H1 (cell line): ENCODE measurements around the gene DCDC1. TPM values are rescaled to one million over a fixed set of nuclear protein-coding genes. Genes with fewer than 3 reads are reported as not detected.

Experiments
- CTCF ChIA-PET: fragments of 300-600 bp; sonication (Branson Sonifier 250); formaldehyde crosslinking; loops from one replicate; lab custom pipeline; 2021; ENCODE audit not compliant: partially characterized antibody; lab: Charles Lee
- POLR2A ChIA-PET: fragments of 300-600 bp; sonication (Branson Sonifier 250); formaldehyde crosslinking; loops from one replicate; lab custom pipeline; 2021; ENCODE audit warnings: inconsistent platforms; ENCODE audit not compliant: partially characterized antibody; lab: Charles Lee
- DNase-seq, 2 experiments: peaks; one replicate each; pipeline versions ENCODE4 v3.0.0 to v3.0.0-alpha.2; 2010 to 2022; ENCODE audit warnings: low spot score in 2 of 2, low read depth in 1 of 2, mixed read lengths in 1 of 2
- FAIRE-seq: peaks from 2 replicates; lab custom pipeline; 2011; peaks lifted over from hg19 to GRCh38; lab: Jason Lieb, UNC
- H2AFZ ChIP-seq: 2 replicates; pipeline ENCODE4 v1.8.1; 2012; ENCODE audit warnings: low read length, inconsistent platforms
- H2AK5ac ChIP-seq: 2 replicates; pipeline ENCODE4 v1.6.1; 2013; ENCODE audit warnings: low read depth, low read length
- H2BK120ac ChIP-seq: replicated peaks from 2 replicates; pipeline ENCODE3; 2013; ENCODE audit warnings: low read depth, low read length, inconsistent platforms
- H2BK12ac ChIP-seq: 2 replicates; pipeline ENCODE4 v1.6.1; 2013; ENCODE audit warnings: low read depth, low read length
- H2BK15ac ChIP-seq: 2 replicates; pipeline ENCODE4 v1.6.1; 2013; ENCODE audit warnings: low read length
- H2BK20ac ChIP-seq: 2 replicates; pipeline ENCODE4 v1.6.1; 2013; ENCODE audit warnings: low read length
- H2BK5ac ChIP-seq: 2 replicates; pipeline ENCODE4 v1.6.1; 2013; ENCODE audit warnings: low read depth, low read length
- H3K14ac ChIP-seq: 2 replicates; pipeline ENCODE4 v1.6.1; 2013; ENCODE audit warnings: inconsistent platforms; ENCODE audit not compliant: insufficient read length
- H3K18ac ChIP-seq: 2 replicates; pipeline ENCODE4 v1.6.1; 2013; ENCODE audit warnings: low read length; ENCODE audit errors: extremely low read depth
- H3K23ac ChIP-seq: 2 replicates; pipeline ENCODE4 v1.6.1; 2013; ENCODE audit warnings: inconsistent platforms; ENCODE audit not compliant: insufficient read length
- H3K23me2 ChIP-seq: 2 replicates; pipeline ENCODE4 v1.6.1; 2013; ENCODE audit warnings: low read depth, low read length
- H3K27ac ChIP-seq: 2 replicates; pipeline ENCODE4 v1.6.1; 2011; ENCODE audit warnings: low read depth, low read length, inconsistent platforms
- H3K27me3 ChIP-seq, 4 experiments: replicated peaks in 1 of 4; 1 replicate in 1 of 4; 2 replicates in 3 of 4; pipeline versions ENCODE4 v1.6.1 to v1.8.1; 2011 to 2013; ENCODE audit warnings: low read length in 3 of 4, mild to moderate bottlenecking in 3 of 4, inconsistent platforms in 2 of 4, mixed read lengths in 2 of 4, moderate library complexity in 1 of 4; ENCODE audit not compliant: control insufficient read depth in 3 of 4, insufficient read depth in 3 of 4; ENCODE audit errors: extremely low read depth in 1 of 4
- H3K36me3 ChIP-seq, 4 experiments: 2 replicates each; pipeline versions ENCODE4 v1.6.1 to v1.8.1; 2011 to 2013; ENCODE audit warnings: mild to moderate bottlenecking in 4 of 4, low read length in 3 of 4, moderate library complexity in 2 of 4, control low read depth in 1 of 4, inconsistent platforms in 1 of 4; ENCODE audit not compliant: insufficient read depth in 4 of 4, control insufficient read depth in 2 of 4
- H3K4ac ChIP-seq: replicated peaks from 2 replicates; pipeline ENCODE3; 2013; ENCODE audit warnings: low read length, low read depth, mixed read lengths, inconsistent platforms; ENCODE audit not compliant: insufficient read length
- H3K4me1 ChIP-seq, 4 experiments: replicated peaks in 1 of 4; 1 replicate in 1 of 4; 2 replicates in 3 of 4; pipeline versions ENCODE4 v1.6.1 to v1.8.1; 2011 to 2013; ENCODE audit warnings: low read length in 3 of 4, inconsistent platforms in 2 of 4, mixed read lengths in 1 of 4; ENCODE audit not compliant: insufficient read depth in 4 of 4, control insufficient read depth in 3 of 4
- H3K4me2 ChIP-seq, 2 experiments: 2 replicates each; pipeline versions ENCODE4 v1.6.1 to v1.8.1; 2011 to 2013; ENCODE audit warnings: low read depth in 2 of 2, low read length in 2 of 2, control low read depth in 1 of 2, inconsistent platforms in 1 of 2, mild to moderate bottlenecking in 1 of 2; ENCODE audit not compliant: insufficient read depth in 1 of 2
- H3K4me3 ChIP-seq, 4 experiments: fragments of 200-600, 300-600 bp in 1 of 4; sonication (generic), shearing (Covaris generic), sonication (Bioruptor Twin) in 1 of 4; 2 replicates each; pipeline versions ENCODE4 v1.5.1 to v1.8.1; 2011 to 2016; ENCODE audit warnings: low read length in 4 of 4, low read depth in 3 of 4, control low read depth in 2 of 4, inconsistent platforms in 2 of 4, mild to moderate bottlenecking in 2 of 4, mixed read lengths in 1 of 4, moderate library complexity in 1 of 4; ENCODE audit not compliant: insufficient read depth in 2 of 4; ENCODE audit errors: extremely low read depth in 1 of 4
- H3K56ac ChIP-seq: replicated peaks from 2 replicates; pipeline ENCODE3; 2013; ENCODE audit warnings: low read depth, mild to moderate bottlenecking, mixed read lengths, low read length, inconsistent platforms; ENCODE audit not compliant: insufficient read length
- H3K79me1 ChIP-seq: 2 replicates; pipeline ENCODE4 v1.6.1; 2013; ENCODE audit warnings: low read depth, low read length, control low read depth
- H3K79me2 ChIP-seq, 2 experiments: 2 replicates each; pipeline versions ENCODE4 v1.6.1 to v1.8.1; 2012 to 2013; ENCODE audit warnings: low read length in 2 of 2, mild to moderate bottlenecking in 2 of 2, inconsistent platforms in 1 of 2; ENCODE audit not compliant: insufficient read depth in 2 of 2, control insufficient read depth in 1 of 2
- H3K9ac ChIP-seq, 4 experiments: replicated peaks in 1 of 4; 1 replicate in 1 of 4; 2 replicates in 3 of 4; pipeline versions ENCODE4 v1.6.1 to v1.8.1; 2011 to 2013; ENCODE audit warnings: low read depth in 3 of 4, low read length in 3 of 4, control low read depth in 2 of 4, mild to moderate bottlenecking in 2 of 4, moderate library complexity in 2 of 4, inconsistent platforms in 1 of 4; ENCODE audit errors: extremely low read depth in 1 of 4
- H3K9me3 ChIP-seq, 2 experiments: 2 replicates each; pipeline versions ENCODE4 v1.6.1 to v1.8.1; 2012 to 2013; ENCODE audit warnings: mild to moderate bottlenecking in 2 of 2, moderate library complexity in 2 of 2, control low read depth in 1 of 2, inconsistent platforms in 1 of 2, low read depth in 1 of 2, low read length in 1 of 2, mixed read lengths in 1 of 2; ENCODE audit not compliant: insufficient read depth in 2 of 2
- H4K20me1 ChIP-seq, 2 experiments: replicated peaks in 1 of 2; 2 replicates each; pipeline versions ENCODE3 to v1.8.1; 2011 to 2013; ENCODE audit warnings: inconsistent platforms in 2 of 2, low read length in 2 of 2, mild to moderate bottlenecking in 1 of 2; ENCODE audit not compliant: insufficient read depth in 2 of 2, control insufficient read depth in 1 of 2
- H4K5ac ChIP-seq: 2 replicates; pipeline ENCODE4 v1.6.1; 2013; ENCODE audit warnings: low read length, low read depth, mixed read lengths, inconsistent platforms; ENCODE audit not compliant: insufficient read length
- H4K8ac ChIP-seq: 2 replicates; pipeline ENCODE4 v1.8.0; 2013; ENCODE audit warnings: mild to moderate bottlenecking, moderate library complexity, low read length, inconsistent platforms; ENCODE audit not compliant: insufficient read depth; ENCODE audit errors: extremely low read depth
- H4K91ac ChIP-seq: replicated peaks from 2 replicates; pipeline ENCODE3; 2013; ENCODE audit warnings: low read length, mixed read lengths, inconsistent platforms; ENCODE audit not compliant: insufficient read length
- ASH2L ChIP-seq: fragments of 200-600, 300-600 bp; sonication (generic); IDR thresholded peaks from one replicate; pipeline ENCODE4 v1.7.1; 2017; ENCODE audit warnings: low read length
- CHD1 ChIP-seq: IDR thresholded peaks from 2 replicates; pipeline ENCODE4 v1.6.1; 2012; ENCODE audit warnings: low read depth, low read length, improper control_type of control experiment
- CHD2 ChIP-seq: IDR thresholded peaks from 2 replicates; pipeline ENCODE4 v1.6.1; 2012; ENCODE audit warnings: low read length, improper control_type of control experiment
- EP300 ChIP-seq, 2 experiments: IDR thresholded peaks; 1 replicate in 1 of 2; 2 replicates in 1 of 2; pipeline ENCODE4 v1.6.1; 2011 to 2012; ENCODE audit warnings: low read depth in 2 of 2, low read length in 2 of 2, mild to moderate bottlenecking in 2 of 2, borderline replicate concordance in 1 of 2, inconsistent platforms in 1 of 2, moderate library complexity in 1 of 2
- GTF2F1 ChIP-seq: IDR thresholded peaks from 2 replicates; pipeline ENCODE4 v1.6.1; 2012; ENCODE audit warnings: low read depth, low read length, improper control_type of control experiment, borderline replicate concordance
- JUN ChIP-seq: IDR thresholded peaks from 2 replicates; pipeline ENCODE4 v1.6.1; 2011; ENCODE audit warnings: low read depth, mild to moderate bottlenecking, improper control_type of control experiment, low read length
- KDM4A ChIP-seq: IDR thresholded peaks from one replicate; pipeline ENCODE4 v1.7.1; 2012; ENCODE audit warnings: low read depth, mild to moderate bottlenecking, moderate library complexity, low read length, inconsistent platforms; ENCODE audit not compliant: severe bottlenecking
- KDM5A ChIP-seq: fragments of 200-600 bp; IDR thresholded peaks from 2 replicates; pipeline ENCODE4 v1.7.1; 2012; ENCODE audit warnings: mild to moderate bottlenecking, low read length, inconsistent platforms, mixed read lengths
- POLR2A ChIP-seq, 2 experiments: IDR thresholded peaks; 1 replicate in 1 of 2; 2 replicates in 1 of 2; pipeline ENCODE4 v1.6.1; 2011; ENCODE audit warnings: low read depth in 2 of 2, low read length in 2 of 2, mild to moderate bottlenecking in 2 of 2; ENCODE audit errors: control extremely low read depth in 1 of 2
- POU5F1 ChIP-seq: IDR thresholded peaks from 2 replicates; pipeline ENCODE4 v1.6.1; 2011; ENCODE audit warnings: low read depth, mild to moderate bottlenecking, low read length, moderate library complexity
- SP4 ChIP-seq: IDR thresholded peaks from 2 replicates; pipeline ENCODE4 v1.6.1; 2012; ENCODE audit warnings: low read length, inconsistent platforms
- TAF1 ChIP-seq: IDR thresholded peaks from 2 replicates; pipeline ENCODE4 v1.6.1; 2011; ENCODE audit warnings: mild to moderate bottlenecking, low read depth, low read length
- TAF7 ChIP-seq: optimal IDR thresholded peaks from 2 replicates; pipeline ENCODE3; 2011; ENCODE audit warnings: low read depth, mild to moderate bottlenecking, inconsistent platforms, low read length, moderate library complexity, borderline replicate concordance
- TEAD4 ChIP-seq: IDR thresholded peaks from 2 replicates; pipeline ENCODE4 v1.6.1; 2012; ENCODE audit warnings: low read depth, low read length, inconsistent platforms, mixed read lengths
- WGBS, 2 experiments: shearing (Covaris generic) in 1 of 2; methylation state at CpG; one replicate each; pipeline versions ENCODE4 v1.1.6 to v1.1.7; 2013 to 2015; ENCODE audit warnings: low lambda C conversion rate in 2 of 2, mixed read lengths in 2 of 2, inconsistent platforms in 1 of 2, low coverage in 1 of 2, missing lambda C conversion rate in 1 of 2; ENCODE audit not compliant: insufficient replicate concordance in 2 of 2, insufficient coverage in 1 of 2, insufficient read length in 1 of 2; ENCODE audit errors: extremely low coverage in 1 of 2, missing lambda C conversion rate in 1 of 2; 5-methylcytosine and 5-hydroxymethylcytosine counted together
- polyA plus RNA-seq, 7 experiments: library from polyadenylated mRNA; depleted of rRNA in 3 of 7; stranded (reverse) in 5 of 7; unstranded in 2 of 7; fragments of >200 nt in 5 of 7; fragments of 200-250 nt in 2 of 7; gene quantifications; 1 replicate in 5 of 7; 2 replicates in 1 of 7; 4 replicates in 1 of 7; pipeline versions ENCODE4 v1.2.1 to v1.2.3, GENCODE V29; 2011 to 2013; ENCODE audit warnings: missing spikeins in 2 of 7, mixed read lengths in 2 of 7
- total RNA-seq: library from RNA; stranded (reverse); fragmentation: NEBNext Ultra II Directional; extraction: Animal tissue kit (Norgen Biotek cat#: 25700); gene quantifications from 2 replicates; pipeline ENCODE4 v1.2.1, GENCODE V29; 2021

DCDC1 gene
- total and polyA plus RNA-seq, 2 of the 8 experiments (the other 6 are each of a cell fraction or from before 2014, with no cell fraction given): 0.15 to 0.56 TPM

DNA sequence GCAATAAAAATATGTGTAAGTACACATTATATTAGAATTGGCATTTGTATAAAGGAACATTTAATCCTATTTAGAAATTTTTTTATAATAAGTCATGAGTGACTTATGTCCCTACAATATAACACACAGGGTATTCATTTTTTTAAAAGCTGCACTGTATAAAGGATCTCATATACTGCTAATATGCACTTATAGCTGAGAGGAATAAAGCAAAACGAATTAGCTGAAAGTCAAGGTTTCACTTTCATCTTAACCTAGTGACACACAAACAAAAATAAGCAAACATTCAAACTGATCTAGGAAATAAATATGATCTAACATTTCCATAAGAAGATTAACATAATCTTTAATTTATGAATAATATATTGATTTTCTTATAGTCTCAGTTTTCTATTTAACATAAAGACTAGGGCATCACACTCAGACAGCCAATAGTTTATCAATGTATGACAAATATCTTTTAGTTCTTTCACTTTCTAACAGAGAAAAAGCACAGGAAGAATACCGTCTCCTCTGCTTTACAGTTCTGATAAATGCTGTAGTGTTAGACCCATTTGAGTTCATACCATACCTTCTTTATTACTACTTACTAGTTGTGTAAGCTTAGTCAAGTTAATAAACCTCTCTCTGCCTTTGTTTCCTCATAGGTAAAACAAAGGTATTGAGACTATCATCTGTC lies 42.9 kb downstream of the DCDC1 start:
- DNase-seq (no peak), FAIRE-seq (no peak)
- no peak overlapping the region for H3K23ac ChIP-seq
- H2BK120ac ChIP-seq: no peak overlapping the region
- ChIA-PET POLR2A (no interaction called here), CTCF (interaction anchor here (0.8 to 3.1 kb wide), 2 partner anchors 14 to 60 kb away, joined by 3 to 14 read pairs; no protein-coding TSS in a partner anchor)
- H2BK5ac ChIP-seq: no peak overlapping the region
- no peak overlapping the region for H2AK5ac ChIP-seq
- no peaks in the 10 kb centered on the region for H3K79me2 ChIP-seq
- no peak overlapping the region for H2BK20ac ChIP-seq
- H3K4me2 ChIP-seq: no peak overlapping the region
- H4K5ac ChIP-seq: no peak overlapping the region
- H4K8ac ChIP-seq: no peak overlapping the region
- H3K14ac ChIP-seq: no peak overlapping the region
- no peak overlapping the region for H3K56ac ChIP-seq
- no peaks in the 10 kb centered on the region for H3K23me2 ChIP-seq
- no peak for TF ChIP-seq POLR2A (IDR thresholded peaks at IDR 0.05; ENCODE audit: control extremely low read depth in 1 of 2, low read depth in 2 of 2, low read length in 2 of 2)
- TF ChIP-seq SP4: no peak
- no peak for TF ChIP-seq EP300 (IDR thresholded peaks at IDR 0.05; ENCODE audit: borderline replicate concordance in 1 of 2, low read depth in 2 of 2, low read length in 2 of 2)
- TF ChIP-seq GTF2F1: no peak
- no peak for TF ChIP-seq ASH2L
- TF ChIP-seq KDM5A: no peak
- no peak for TF ChIP-seq TAF7
- TF ChIP-seq POU5F1: no peak
- TF ChIP-seq KDM4A: no peak
- TF ChIP-seq CHD2: no peak
- no peak for TF ChIP-seq CHD1
- no peak for TF ChIP-seq TAF1
- TF ChIP-seq TEAD4: no peak
- no peak for TF ChIP-seq JUN
- no peaks in the 10 kb centered on the region for H3K79me1 ChIP-seq
- H2BK12ac ChIP-seq: no peak overlapping the region
- no peak overlapping the region for H3K9ac ChIP-seq
- H4K91ac ChIP-seq: no peak overlapping the region
- no peaks in the 10 kb centered on the region for H3K4me1 ChIP-seq
- 90% methylated on average over 2 of the region's 2 CpGs; no CpG with 5 or more reads in 1 of the 2 experiments for whole genome bisulfite sequencing, 2 experiments
- 0 out of 2 replicates have a peak overlapping the region, but pooled peaks have one; percentile 5 for H2AFZ ChIP-seq
- H2BK15ac ChIP-seq: no peak overlapping the region
- H3K9me3 ChIP-seq: no peaks in the 10 kb centered on the region
- no peak overlapping the region for H3K4ac ChIP-seq
- no peaks in the 10 kb centered on the region for H3K27me3 ChIP-seq
- no peaks in the 10 kb centered on the region for H4K20me1 ChIP-seq
- H3K18ac ChIP-seq: no peak overlapping the region
- H3K36me3 ChIP-seq: no peaks in the 10 kb centered on the region
- no peak overlapping the region for H3K4me3 ChIP-seq
- no peak overlapping the region for H3K27ac ChIP-seq
